PC-9 (cell line): ENCODE data around the gene ZC3H15.

Experiments used
- CTCF ChIP-seq: fragments of 200-600 bp; sonication (generic); conservative IDR thresholded peaks from 2 replicates; pipeline ENCODE4 v1.6.1; 2017; ENCODE audit warnings: mixed run types, antibody characterized with exemption, mild to moderate bottlenecking, moderate library complexity
- EZH2 ChIP-seq: fragments of 200-600 bp; sonication (generic); IDR thresholded peaks from 2 replicates; pipeline ENCODE4 v1.8.0; 2017; ENCODE audit warnings: antibody characterized with exemption, low read depth

GRCh38 chr2:186455613-186456012 lies 30.4 kb upstream of the ZC3H15 start:
- TF ChIP-seq CTCF = no peak
- no peak for TF ChIP-seq EZH2
